ENCODE results near the gene LRP1B.

LRP1B gene

GRCh38 chr2:141736466-141736865, 394.4 kb downstream of the LRP1B start:
- DNase-seq, result no peak

GRCh38 chr2:141728886-141729285, 401.9 kb downstream of the LRP1B start:
- no peak for DNase-seq

DNA sequence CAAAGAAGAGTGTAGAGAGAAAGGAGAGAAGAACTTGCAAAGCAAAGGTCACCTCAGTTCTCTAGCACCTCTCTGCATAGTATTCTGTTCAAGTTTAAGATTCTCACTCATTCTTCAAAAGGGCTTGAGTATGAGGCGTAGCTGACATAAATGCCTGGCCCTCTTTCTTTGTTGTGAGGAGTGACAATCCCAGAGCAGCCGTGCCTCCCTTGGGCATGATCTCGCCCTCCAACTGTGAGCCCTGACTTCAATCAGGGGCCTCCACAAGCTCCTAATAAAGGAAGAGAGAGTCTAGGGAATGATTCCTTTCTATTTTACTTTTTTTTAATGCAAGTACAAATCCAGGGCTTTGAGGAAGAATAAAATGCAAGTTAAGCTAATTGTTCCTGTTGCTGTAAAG, 402.7 kb downstream of the LRP1B start:
- no peak for DNase-seq

- DNase-seq, result no peak
Observed at GRCh38 chr2:141724426-141724825, 406.4 kb downstream of the LRP1B start.

DNA sequence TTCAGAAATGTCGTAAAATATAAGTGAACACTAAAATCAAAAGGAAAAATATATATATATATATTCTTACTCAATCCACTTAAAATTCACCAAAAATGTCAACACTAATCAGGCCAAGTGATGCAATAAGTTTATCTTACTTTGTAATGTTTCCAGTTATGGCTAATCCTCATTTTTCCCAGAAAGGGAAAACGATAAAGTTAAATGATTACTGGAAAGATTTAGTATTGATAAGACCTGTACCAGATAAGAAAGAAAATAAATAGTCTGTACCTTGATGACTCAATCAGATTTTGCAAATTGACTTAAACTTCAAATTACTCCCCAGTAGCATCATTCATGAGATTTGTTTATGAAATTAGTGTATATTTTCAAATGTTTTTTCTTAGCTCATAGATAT, 407.0 kb downstream of the LRP1B start:
- DNase-seq, result no peak

DNA sequence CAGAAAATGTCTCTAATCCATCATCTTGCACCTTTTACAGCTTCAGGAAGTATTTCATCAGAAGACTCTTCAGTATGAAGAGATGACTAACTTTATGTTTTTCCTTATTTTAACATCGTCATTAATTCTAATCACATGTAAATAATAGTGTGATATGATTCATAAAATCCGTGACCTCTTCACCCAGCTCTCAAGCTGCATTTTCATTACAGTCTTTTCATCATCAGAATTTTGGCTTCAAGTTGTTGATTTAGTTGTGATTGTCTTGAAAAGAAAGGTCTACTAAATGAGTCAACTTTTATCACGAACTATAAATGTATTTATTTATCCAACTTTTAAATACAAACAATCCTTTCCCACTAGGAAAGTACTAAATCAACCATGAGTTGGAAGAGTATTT, 410.3 kb downstream of the LRP1B start:
- no peak for DNase-seq

DNA sequence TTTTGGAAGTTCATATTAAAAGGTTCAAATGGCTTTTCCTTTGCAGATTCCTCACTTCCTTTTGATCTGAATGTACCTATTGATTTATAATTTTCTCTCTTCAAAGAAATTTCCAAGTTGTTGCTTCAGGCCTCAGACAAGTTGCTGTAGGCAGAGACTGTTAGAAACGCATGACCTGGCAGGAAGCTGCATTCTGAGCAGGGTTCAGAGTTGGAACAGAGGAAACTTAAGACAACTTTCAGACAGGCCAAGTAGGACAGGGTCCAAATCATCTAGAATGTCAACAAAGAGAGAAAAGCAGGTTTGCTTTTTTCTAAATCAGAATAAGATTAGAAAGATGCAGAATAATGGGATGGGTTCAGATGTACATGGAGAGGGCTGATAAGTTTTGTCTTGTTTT, 416.3 kb downstream of the LRP1B start:
- no peak for DNase-seq

DNA sequence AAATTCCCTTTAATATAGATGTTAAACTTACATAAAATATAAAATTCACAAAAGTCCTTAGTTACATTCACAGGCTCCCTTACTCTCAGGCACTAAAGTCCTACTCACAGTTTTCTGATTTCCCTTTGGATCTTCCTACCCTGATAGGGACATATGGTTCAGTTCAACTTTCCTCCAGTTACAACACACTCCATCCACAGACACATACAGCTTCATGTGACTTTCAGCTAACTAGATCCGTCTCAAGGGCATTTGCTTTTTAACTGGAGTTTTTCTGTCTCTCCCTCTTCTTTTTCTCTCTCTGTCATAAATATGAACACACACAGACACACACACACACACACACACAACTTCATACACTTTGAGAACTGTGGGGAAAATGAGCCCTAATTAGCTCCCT, 419.2 kb downstream of the LRP1B start:
- DNase-seq, result no peak

GRCh38 chr2:141710589-141711239, 420.1 kb downstream of the LRP1B start:
- no peak for DNase-seq

- no peak for DNase-seq
Observed at GRCh38 chr2:141709756-141710155, 421.1 kb downstream of the LRP1B start.

GRCh38 chr2:141707486-141707885, 423.3 kb downstream of the LRP1B start:
- no peak for DNase-seq

GRCh38 chr2:141704541-141704940, 426.3 kb downstream of the LRP1B start:
- no peak for DNase-seq

- no peak for DNase-seq
Observed at GRCh38 chr2:141703501-141703900, 427.3 kb downstream of the LRP1B start.

GRCh38 chr2:141701618-141702017, 429.2 kb downstream of the LRP1B start:
- DNase-seq, result no peak

- no peak for DNase-seq
Observed at GRCh38 chr2:141699573-141699972, 431.2 kb downstream of the LRP1B start.

DNA sequence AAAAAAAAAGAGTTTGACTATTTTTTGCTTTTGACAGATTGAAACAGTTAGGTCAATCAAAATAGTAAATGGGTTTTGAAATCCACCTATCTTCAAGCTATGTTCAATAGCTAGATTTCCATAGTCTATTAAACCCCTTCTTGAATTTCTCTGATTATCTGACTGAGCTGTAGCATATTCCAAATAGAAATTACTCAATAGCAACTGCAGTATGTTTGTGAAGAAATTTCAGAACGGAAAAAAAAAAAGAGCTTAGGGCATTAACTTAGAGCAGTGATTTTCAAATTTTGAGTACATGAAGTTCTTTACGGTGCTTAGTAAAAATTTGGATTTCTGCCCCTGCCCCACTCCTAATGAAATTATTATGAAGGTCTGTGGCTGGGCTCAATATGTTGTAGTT, 432.3 kb downstream of the LRP1B start:
- DNase-seq, result no peak

DNA sequence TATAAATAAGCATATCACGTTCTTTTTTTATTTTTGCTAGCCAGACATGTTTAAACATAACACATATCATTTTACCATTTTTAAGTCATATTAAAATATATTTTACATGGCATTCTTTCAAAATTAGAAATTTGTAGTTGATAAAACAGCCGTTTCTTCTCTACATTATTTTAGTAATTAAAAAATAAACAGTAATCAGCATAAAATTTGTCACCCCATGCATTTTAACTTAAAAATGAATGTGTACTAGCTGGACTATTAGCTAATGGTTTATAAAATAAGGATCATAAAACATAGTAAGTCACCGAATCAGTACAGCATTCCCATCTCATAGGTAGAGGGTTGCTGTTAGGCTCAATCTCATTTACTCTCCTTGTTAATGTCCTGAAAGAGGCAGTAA, 433.8 kb downstream of the LRP1B start:
- no peak for DNase-seq

GRCh38 chr2:141694180-141694579, 436.6 kb downstream of the LRP1B start:
- DNase-seq, result no peak

GRCh38 chr2:141692829-141693228, 438.0 kb downstream of the LRP1B start:
- DNase-seq, result no peak

GRCh38 chr2:141676139-141676538, 454.7 kb downstream of the LRP1B start:
- no peak for DNase-seq

GRCh38 chr2:141666191-141666590, 464.6 kb downstream of the LRP1B start:
- no peak for DNase-seq

DNA sequence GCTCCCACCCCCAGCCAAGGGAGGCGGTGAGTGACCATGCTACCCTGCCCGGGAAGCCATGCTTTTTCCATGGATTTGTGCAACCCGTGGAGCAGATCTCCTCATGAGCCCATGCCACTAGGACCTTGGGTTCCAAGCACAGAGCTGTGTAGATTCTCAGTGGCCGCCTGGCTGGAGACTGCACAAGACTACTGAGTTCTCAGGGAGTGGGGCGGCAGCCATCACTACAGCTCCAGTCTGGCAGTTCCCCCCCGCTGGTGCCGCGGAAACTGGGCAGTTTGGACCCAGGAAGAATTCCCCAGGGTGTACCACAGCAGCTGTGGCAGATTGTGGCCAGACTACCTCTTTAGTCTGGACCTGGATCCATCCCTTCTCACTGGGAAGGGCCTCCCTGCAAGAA, 470.6 kb downstream of the LRP1B start:
- no peak for DNase-seq

DNA sequence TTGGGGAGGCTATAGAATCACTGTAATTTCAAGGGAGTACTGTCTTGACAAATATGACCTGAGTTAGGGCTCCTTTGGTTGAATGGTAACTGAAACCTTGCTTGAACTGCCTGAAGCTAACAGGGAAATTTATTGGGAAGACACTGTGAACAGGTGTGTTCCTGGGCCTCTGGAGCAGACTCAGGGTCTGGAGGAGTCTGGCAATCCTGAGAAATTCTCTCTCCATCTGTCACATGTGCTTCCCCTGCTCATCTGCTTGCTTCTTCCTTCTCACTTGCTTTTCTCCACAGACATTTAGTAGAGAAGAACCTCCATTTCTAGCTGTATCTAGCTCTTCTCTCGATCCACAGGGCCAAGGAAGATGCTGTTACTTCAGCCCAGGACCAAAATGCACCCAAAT, 476.5 kb downstream of the LRP1B start:
- DNase-seq, result no peak

DNA sequence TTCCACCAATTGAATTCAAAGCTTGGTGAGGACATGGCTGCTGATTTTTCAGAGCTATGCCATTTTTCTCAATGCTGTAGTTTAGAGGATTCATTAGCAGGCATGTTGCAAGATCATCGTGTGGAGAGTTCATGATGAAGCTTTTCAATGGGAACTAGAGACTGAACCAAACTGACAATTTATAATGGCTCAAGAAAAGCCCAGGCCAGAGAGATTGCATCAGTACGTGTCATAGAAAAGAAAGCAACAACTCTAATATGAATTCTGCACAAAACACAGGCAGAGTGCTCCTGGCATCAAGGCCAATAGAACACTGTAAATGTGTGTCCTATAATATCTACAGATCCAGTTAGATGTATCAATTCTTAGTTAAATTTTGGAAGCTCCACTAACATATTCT, 477.6 kb downstream of the LRP1B start:
- DNase-seq, result no peak

DNA sequence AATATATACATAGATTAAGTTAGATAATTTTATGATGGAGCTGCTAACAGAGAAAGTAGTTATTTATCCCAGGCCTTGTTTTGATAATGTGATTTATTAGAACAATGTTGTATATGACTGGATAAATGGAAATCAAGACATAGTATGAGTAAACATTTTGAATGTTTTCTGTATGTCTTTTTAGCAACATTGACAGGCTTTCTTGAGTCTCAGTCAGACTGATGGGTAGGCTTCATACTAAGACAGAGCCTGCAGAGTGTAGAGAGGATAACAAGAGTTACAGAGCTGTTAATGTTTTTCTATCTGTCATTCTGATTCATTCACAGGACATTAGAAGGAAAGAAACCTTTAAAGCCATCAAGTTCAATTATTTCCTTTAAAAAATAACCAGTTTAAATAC, 478.5 kb downstream of the LRP1B start:
- no peak for DNase-seq

GRCh38 chr2:141647353-141647752, 483.5 kb downstream of the LRP1B start:
- DNase-seq, result no peak

All from activated CD8-positive, alpha-beta memory T cell treated with anti-CD3 and anti-CD28 coated beads, Interleukin-2, amount 50 U/mL, for 48 hours (primary cell).